Measurements from ENCODE around the gene FERD3L.

FERD3L gene

GRCh38 chr7:19116121-19117090, 28.8 kb downstream of the FERD3L start:
- peak; percentile 22 for DNase-seq

GRCh38 chr7:19114551-19114855, 30.7 kb downstream of the FERD3L start:
- DNase-seq: no peak

- no peak for DNase-seq
Observed at GRCh38 chr7:19113855-19114550, 31.2 kb downstream of the FERD3L start.

- no peak for DNase-seq
Observed at GRCh38 chr7:19113002-19113350, 32.2 kb downstream of the FERD3L start.

- no peak for DNase-seq
Observed at GRCh38 chr7:19112274-19113001, 32.8 kb downstream of the FERD3L start.

- DNase-seq: no peak
Observed at GRCh38 chr7:19111474-19112273, 33.5 kb downstream of the FERD3L start.

- no peak for DNase-seq
Observed at GRCh38 chr7:19110776-19111175, 34.4 kb downstream of the FERD3L start.

- DNase-seq: no peak
Observed at GRCh38 chr7:19110026-19110730, 35.0 kb downstream of the FERD3L start.

GRCh38 chr7:19109000-19109946, 35.9 kb downstream of the FERD3L start:
- DNase-seq: no peak

GRCh38 chr7:19107356-19108146, 37.7 kb downstream of the FERD3L start:
- DNase-seq: no peak

- no peak for DNase-seq
Observed at GRCh38 chr7:19107081-19107355, 38.2 kb downstream of the FERD3L start.

- DNase-seq: no peak
Observed at GRCh38 chr7:19106241-19107080, 38.8 kb downstream of the FERD3L start.

GRCh38 chr7:19105546-19105945, 39.7 kb downstream of the FERD3L start:
- DNase-seq: no peak

- no peak for DNase-seq
Observed at GRCh38 chr7:19104811-19105210, 40.4 kb downstream of the FERD3L start.

- DNase-seq: no peak
Observed at GRCh38 chr7:19102884-19103283, 42.3 kb downstream of the FERD3L start.

- no peak for DNase-seq
Observed at GRCh38 chr7:19101909-19102308, 43.3 kb downstream of the FERD3L start.

GRCh38 chr7:19101472-19101871, 43.7 kb downstream of the FERD3L start:
- DNase-seq: no peak

GRCh38 chr7:19099924-19100323, 45.3 kb downstream of the FERD3L start:
- no peak for DNase-seq

- no peak for DNase-seq
Observed at GRCh38 chr7:19099194-19099593, 46.0 kb downstream of the FERD3L start.

All from NCI-H2081 treated with DMSO at 0.1 percent for 48 hours (cell line).